Fibroblast of skin of right quadriceps (primary cell): ENCODE measurements around the gene CDH19.
A peak's percentile ranks its signal among the peaks of the same experiment; 100 is the strongest.
"Not testable (repeated sequence)": the region's sequence is repeated elsewhere in the genome, so short reads cannot be mapped to it uniquely, and the experiment has no call there.

Source experiments
- DNase-seq: peaks from one replicate; pipeline ENCODE4 v3.0.0-alpha.2; 2013

The CDH19 gene

DNA sequence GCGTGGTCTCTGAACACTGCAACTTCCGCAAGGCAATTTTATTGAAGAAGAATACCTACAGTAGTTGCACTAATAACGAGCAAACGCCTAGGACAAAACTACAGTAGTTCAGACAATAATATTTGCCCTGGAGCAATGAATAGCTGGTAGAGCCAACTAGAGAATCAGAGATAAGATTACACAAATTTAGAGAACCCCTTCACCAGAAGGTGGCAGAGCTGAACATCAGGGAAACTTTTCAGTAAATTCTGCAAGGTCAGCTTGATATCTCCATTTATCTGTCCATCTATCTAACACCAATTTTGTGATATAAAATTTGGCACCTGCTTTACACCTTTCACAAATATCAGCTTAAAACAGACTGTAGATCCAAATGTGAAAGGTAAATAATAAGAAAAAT, 43.8 kb downstream of the CDH19 start:
- DNase-seq: peak; percentile 18

DNA sequence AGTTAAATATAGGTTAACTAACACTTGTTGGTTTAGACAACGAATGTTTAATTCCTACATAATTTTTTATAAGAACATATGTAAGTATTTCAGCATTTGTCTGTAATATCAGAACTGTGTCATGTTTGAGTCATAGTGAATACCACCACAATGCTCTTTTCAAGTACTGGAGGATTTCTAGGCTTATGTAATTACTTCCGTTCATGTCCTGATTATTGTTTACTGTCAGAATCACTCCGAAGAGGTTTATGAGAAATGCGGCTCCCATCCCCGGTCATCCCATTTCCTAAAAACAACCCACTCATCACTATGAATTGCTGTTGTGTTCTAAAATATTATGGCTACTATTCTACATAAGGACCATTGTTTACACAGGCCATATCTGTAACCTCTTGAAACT, 45.1 kb downstream of the CDH19 start:
- DNase-seq: peak; percentile 30

DNA sequence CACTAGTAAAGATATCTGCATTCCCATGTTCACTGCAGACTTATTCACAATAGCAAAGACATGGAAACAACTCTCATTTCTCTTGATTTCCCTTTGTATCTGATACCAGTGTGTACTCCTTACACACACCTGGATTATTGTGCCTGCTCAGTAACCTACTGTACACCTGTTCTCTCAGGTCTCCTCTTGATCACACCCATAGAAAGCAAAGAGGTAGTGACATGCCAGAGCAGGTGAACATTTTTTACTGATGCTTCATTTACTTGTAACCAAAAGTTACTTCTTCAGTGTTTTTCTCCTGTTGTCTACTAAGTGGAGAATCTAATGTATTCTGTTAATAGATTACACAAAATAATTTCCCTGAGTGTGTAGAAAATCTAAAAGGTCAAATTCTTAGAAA, 46.8 kb downstream of the CDH19 start:
- no peak for DNase-seq

DNA sequence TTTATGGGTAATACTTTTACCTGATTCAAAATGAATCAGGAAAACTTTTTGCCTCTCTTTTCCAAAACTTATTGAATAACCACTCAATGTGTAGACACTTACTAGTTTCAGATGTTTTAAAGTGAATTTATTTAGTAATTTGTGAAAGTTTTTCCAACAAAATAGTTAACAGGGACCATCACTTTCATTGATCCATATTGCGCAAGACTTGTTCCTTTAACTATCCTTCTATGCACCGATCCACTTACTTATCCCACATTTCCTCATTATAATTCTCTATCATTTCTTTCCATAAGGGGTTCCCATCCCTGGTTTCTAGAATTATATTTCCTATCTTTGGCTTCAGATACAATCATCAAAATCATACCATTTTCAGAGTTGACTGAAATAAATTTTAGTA, 48.3 kb downstream of the CDH19 start:
- DNase-seq: no peak

DNA sequence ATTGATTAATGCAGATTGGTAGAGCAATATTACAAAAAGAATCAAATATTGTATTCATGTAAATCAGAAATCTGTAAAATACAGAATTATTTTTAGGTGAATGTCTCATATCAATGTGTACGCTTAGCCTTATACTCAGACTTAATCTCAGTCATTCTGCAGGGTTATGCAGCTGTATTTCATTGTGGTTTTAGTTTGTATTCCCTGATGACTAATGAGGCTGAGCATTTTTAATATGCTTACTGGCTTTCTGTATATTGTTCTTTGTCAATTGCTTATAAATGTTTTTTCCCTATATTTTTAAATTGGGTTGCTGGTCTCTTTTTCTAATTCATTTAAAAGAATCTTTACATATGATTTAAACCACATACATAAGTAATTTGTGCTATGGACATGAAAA, 50.1 kb downstream of the CDH19 start:
- DNase-seq: peak; percentile 61

DNA sequence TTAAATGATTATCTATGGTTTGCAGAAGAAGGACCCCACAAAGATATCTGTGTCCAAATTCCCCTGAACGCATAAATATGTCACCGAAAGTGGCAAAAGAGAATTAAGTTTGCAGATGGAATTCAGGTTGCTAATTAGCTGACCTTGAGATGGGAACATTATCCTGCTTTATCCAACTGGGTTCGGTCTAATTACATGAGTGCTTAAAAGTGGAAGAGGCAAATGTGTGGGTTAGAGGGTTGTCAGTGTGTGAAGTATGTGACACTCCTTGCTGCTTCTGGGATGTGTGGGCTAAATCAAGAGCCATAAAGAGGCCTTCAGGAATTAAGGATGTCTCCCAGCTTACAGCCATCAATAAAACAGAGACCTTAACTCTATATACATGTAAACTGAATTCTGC, 53.5 kb downstream of the CDH19 start:
- no peak for DNase-seq

DNA sequence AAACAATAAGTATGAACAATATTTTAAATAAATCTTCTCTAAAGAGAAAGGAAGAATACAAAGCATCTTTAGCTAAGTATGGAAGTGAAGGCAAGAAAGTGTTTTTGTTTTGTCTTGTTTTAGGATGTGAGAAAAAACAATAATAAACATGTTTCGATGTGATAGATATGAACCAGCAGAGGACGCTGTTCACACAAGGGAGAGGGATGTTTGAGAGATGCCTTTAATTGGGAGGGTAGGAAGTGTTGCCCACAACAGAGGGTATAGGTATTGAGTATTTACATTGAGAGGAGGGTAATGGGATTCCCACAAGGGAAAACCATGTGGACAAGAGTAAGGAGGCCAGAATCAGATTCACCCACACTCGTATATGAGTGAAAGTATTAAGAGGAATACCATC, 55.1 kb downstream of the CDH19 start:
- no peak for DNase-seq

DNA sequence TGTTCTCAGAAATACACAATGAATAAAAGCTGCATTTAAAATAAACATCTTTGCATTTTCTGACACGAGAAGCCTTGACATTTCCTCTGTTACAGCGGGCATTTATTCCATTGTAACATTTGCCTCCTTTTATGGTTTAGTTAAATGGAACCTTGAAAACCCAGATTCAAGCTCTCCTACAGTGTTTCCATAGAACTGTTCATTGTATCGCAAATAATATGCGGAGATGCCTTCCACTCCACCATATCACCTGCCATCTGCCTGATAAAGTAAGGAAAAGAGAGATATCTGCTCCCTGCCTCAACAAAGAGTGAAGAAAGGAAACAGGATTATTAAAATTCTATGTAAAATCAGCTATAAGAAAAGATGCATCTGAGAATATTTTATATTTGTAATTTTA, 69.8 kb downstream of the CDH19 start:
- DNase-seq: no peak

DNA sequence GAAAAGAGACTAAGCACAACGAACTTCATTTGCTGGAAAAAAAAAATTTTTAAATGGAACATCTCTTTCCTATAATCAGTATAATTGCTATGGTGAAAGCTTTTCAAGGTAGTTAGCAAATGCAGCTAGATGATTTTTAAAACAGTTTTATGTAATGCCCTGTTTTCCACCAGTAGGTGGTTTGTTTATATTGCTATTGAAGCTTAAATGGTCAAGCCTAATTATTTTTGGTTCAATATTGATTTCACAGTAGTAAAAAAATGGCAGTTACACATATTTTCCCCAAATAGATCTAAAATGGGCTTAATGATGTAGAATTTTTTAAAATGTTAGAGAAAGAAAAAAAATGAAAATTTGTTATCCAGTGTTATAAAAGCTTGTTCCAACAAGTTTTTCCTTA, 70.2 kb downstream of the CDH19 start:
- no peak for DNase-seq

DNA sequence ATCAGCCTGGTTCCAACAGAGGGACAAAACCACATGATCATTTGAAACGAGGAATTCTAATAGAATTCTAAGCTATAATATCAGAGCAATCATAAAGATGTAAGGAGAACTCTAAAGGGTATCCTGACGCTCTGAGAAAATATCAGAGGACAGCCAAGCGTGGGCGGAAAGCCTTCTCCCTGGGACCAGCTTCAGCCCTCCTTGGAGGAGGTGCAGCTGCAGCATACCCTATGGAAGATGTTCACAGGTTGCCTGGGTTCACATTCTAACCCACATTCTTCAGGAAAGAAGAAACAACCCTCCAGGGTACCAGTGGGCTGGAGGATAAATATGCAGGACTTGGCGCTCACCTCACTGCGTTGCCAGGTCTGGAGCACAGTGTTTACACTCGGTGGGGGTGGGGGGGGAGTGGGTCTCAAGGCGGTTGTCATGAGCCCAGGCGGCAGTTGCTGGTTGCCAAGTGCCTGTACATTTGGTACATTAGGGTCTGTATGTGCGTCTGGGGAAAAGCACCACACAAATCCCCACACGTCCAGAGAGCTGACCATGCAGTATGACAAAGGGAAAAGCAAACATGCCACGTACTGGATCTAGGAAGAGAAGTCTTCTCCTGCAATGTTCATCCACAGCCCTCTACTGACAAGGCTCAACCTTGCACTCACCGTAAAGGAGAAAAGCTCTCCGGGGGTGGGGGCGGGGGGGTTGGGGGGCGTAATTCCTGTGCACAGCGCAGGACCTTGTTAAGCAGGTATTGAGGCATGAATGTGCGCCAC, 80.5 kb downstream of the CDH19 start:
- no peak for DNase-seq

DNA sequence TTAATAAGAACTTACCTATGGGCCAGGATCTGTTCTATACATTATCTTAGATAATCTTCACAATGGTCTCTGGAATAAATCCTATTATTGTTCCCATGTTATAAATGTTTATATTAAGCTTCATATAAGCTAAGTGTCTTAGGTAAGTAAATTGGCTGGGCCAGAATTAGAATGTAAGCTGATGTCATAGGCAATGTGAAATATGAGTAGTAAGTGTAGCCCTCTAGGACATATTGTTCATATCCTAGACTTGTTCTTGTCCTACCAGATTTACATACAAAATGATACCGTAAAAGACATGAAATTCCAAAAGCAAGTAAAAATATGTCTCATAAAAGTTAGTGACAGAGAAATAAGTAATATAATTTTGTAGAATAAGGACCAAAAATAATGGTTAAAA, 89.9 kb downstream of the CDH19 start:
- no peak for DNase-seq

DNA sequence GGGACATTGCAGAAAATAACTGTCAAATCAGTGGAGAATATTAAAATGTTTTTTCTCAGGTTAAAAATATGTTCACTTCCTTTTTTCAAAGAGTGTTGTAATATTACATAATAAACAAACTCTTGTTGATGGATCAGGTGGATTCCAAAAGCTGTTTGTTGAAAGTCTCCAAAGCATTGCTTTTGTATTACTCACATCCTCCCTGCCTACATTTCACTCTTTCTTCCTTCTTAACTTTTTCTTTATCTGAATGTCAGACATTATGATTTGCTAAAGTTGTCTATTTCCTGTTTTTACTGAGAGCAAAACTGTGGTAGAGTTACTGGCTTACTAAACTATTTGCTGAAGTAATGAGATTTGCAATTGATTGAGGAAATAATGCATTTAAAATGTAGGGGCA, 92.1 kb downstream of the CDH19 start:
- DNase-seq: peak; percentile 6

DNA sequence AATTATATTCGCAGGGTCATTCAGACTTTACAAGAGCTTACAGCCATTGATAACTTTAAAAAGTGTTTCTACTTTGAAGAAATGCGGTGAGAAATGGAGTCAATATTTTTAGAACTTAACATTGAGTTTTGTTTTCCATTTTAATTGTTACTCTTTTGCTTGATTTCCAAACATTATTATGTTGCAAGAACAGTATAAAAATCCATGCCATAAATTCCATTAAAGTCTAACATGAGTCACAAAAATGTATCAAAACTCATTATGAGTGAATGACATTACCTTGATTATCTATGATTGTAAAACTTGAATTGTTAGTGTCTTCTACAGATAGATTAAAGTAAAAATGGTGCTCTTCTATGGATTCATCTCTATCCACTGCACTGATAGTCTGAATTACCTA, 92.6 kb downstream of the CDH19 start:
- DNase-seq: no peak

DNA sequence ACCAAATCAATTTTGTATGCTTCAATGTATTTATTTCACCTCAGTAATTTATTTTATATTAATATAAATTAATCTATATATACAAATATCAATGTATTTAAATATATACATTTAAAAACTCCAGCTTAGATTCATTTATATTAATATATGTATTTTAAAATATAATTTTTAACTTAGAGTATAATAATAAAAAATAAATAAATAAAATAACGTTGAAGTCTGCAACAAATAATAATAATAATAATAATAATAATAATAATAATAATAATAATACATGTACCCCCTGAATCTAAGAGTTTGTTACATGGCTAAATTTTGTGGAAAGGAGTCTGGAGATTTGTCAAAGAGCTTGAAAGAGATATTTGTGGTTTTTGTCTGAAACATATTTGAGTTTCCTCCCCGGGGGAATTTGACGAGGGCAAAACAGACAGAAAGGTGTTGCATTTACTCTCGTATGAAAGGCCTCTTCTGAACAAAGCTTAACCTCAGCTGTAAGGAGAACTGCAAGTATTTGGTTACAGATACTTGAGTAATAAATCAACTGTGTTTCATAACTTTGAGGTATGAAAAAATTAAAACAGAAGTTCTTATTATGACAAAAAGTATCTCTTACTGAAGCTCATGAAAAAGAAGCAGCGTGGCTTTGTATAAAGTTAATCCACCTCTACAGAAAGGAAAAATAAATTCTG, 93.4 kb downstream of the CDH19 start:
- DNase-seq: no peak

DNA sequence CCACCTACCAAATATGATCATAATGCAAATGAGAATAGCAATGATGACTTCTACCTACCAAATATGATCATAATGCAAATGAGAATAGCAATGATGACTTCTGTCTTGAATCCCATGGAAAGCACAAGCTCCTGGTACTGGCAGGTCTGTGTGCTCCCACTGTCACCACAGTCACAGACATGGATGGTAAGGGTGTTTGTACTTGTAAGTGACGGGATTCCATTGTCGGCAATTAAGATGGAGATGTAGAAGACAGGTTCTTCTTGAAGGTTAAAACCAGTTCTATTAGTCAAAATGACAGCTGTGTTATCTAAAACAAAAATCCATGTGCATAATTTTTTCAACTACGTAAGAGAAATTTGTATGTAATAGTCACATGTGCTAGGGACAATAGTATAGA, 95.0 kb downstream of the CDH19 start:
- no peak for DNase-seq

DNA sequence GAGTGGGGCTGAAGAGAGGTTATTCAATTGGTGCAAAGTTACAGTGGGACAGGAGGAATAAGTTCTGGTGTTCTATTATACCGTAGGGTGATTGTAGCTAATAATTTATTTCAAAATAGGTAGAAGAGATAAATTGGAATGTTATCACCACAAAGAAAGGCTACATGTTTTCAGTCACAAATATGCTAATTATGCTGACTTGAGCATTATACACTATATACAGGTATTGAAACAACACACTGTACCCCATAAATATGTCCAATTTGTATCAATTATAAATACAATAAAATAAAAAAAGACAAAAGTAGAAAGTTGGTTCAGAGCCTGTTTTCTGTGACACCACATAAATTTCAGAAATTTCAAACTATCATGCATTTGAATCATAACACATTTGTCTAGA, 97.7 kb downstream of the CDH19 start:
- DNase-seq: no peak

DNA sequence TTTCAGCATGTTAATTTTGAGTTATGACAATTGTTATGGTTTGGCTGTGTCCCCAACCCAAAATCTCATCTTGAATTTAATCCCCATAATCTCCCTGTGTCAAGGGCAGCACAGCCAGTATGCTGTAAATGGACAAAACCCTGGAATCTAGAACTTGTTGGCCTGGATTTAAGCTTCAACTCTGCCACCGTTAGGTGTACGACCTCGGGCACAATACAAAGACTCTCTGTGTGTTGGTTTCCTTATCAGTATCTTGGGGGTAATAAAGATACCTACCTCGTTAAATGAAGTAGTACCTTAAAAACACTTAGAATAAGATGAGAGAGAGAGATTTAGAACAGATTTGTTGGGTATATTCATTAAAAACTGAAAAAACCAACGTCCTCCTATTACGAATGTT, 106.5 kb downstream of the CDH19 start:
- DNase-seq: no peak

DNA sequence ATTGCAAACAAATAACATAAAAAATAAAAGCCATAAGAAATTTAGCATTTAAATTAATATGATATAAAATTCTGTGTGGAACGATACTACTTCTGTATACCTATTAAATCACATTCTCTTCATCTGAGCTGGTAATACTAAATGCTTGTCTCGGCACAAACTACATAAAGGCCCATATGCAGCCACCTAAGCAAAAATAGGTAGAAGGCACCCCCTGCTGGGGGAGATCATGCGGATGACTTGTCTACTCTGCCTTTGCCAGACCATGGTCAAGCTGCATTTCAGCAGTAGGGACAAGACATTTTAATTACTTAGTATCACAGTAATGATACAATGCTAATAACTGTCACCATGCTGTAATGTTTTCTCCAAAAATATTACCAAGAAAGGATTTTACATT, 108.0 kb downstream of the CDH19 start:
- peak; percentile 29 for DNase-seq

DNA sequence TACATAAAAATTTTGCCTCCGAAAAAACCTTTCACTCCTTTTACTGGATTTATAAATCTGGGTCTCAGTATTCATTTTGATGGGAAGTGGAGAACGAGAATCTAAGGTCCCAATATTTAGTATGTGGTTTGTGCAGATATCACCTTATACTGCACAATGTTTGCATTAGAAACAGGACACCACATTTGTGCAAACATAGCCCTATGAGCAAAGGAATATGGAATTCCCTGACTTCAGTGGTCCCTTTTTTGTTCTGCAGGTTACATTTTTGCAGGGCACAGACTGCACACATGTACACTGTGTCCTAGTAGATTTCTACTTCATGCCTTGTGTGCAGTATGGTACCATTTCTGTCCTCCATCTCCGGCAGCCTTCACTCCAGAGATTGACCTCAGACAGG, 130.0 kb downstream of the CDH19 start:
- DNase-seq: no peak

DNA sequence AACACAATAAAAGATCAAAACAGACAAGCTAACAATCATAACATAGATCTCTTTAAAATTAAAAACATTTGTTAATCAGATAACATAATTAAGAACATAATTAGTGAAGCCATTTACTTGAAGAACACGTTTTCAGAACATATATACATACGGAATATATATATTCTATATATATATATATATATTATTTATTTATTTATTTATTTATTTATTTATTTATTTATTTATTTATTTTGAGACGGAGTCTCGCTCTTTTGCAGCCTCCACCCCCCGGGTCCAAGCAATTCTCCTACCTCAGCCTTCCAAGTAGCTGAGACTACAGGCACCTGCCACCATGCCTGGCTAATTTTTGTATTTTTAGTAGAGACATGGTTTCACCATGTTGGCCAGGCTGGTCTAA, 137.7 kb downstream of the CDH19 start:
- DNase-seq: not testable (repeated sequence)

DNA sequence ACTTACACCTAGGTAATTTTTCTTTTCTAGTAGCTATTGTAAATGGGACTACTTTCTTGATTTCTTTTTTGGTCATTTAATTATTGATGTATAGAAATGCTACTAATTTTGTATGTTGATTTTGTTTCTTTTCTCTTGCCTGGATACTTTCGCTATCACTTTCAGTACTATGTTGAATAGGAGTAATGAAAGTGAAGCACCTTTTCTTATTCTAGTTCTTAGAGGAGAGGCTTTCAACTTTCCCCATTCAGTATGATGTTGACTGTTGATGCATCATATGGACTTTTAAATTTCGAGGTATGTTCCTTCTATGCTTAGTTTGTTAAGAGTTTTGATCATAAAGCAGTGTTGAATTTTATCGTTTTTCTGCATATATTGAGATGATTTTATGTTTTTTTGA, 142.5 kb downstream of the CDH19 start:
- no peak for DNase-seq

DNA sequence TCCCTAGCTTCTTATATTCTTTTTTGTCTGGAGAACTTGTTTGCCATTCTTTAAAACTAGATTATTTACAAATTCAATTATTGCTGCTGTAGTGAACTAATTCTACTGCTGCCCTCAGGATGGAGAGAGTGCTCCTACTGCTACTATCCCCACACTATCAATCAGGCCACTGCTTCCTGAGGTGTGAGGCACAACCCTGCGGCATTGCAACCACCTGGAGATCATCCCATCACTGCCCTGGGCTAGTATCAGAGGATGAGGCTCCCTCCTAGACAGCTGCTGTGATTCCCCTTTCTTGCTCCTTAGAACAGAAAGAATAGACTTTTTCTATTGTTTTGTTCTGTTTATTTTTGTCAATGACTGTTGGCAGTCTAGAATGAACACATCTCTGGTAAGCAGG, 146.6 kb downstream of the CDH19 start:
- DNase-seq: no peak
